Transverse colon (tissue), 3 donors: ENCODE data around the gene TSN.
"Not testable (repeated sequence)": the region's sequence is repeated elsewhere in the genome, so short reads cannot be mapped to it uniquely, and the experiment has no call there.

ENCODE experiments used
- CTCF ChIP-seq, 5 experiments: fragments of 200-600 bp in 3 of 5; fragments of 450-650 bp in 2 of 5; sonication (generic) in 3 of 5; IDR thresholded peaks; 1 replicate in 2 of 5; 2 replicates in 3 of 5; pipeline ENCODE4 v1.5.1; 2016 to 2017; ENCODE audit warnings: antibody characterized with exemption in 5 of 5, inconsistent platforms in 3 of 5, mild to moderate bottlenecking in 2 of 5, moderate library complexity in 1 of 5
- POLR2A ChIP-seq: fragments of 450-650 bp; IDR thresholded peaks from one replicate; pipeline ENCODE4 v1.6.1; 2016; ENCODE audit warnings: antibody characterized with exemption, mild to moderate bottlenecking, moderate library complexity

DNA sequence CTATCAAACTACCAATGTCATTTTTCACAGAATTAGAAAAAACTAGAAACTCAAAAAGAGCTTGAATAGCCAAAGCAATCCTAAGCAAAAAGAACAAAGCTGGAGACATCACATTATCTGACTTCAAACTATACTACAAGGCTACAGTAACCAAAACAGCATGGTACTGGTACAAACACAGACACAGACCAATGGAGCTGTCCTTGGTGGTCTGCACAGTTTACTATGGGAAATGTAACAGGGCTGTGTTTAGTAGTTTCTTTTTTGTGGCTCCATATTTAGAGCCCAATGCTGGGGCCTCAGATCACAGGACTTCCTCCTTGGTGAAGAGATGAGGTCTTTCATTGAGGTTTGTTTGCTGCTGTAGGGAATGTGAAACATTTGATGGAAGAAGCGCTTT is 61.9 kb downstream of the TSN start:
- not testable (repeated sequence) for TF ChIP-seq CTCF (IDR thresholded peaks at IDR 0.05); POLR2A
